Measurements from ENCODE around the gene KIAA0930. TPM values are rescaled to one million over a fixed set of nuclear protein-coding genes. Genes with fewer than 3 reads are reported as not detected.

The KIAA0930 gene
- total RNA-seq, 3 donors from 2014 or later (not counting 1 experiment from before 2014, with no cell fraction given), result 32.6 to 39.1 (median 38.4) TPM

- Histone ChIP-seq H3K4me1 (ENCODE audit: control insufficient read depth, insufficient read depth, low read length) (peaks cover 15% of the 10 kb centered on the region), H3K27ac (ENCODE audit: low read length) (no peak overlapping the region), H3K9me3 (ENCODE audit: control insufficient read depth, insufficient read depth, low read length) (no peaks in the 10 kb centered on the region), H3K36me3 (ENCODE audit: control insufficient read depth, insufficient read depth, low read length) (peaks cover 62% of the 10 kb centered on the region), H3K27me3 (ENCODE audit: control insufficient read depth, insufficient read depth, low read length) (no peaks in the 10 kb centered on the region), H3K4me3 (ENCODE audit: low read length) (no peak overlapping the region)
- 65% methylated on average over 18 of the region's 19 CpGs for WGBS (ENCODE audit: insufficient coverage)
- Mint-ChIP-seq H3K4me3 (peak overlapping the region; percentile 7), H3K36me3 (peaks cover 9% of the 10 kb centered on the region), H3K27me3 (ENCODE audit: low read depth in 2 of 2) (no peaks in the 10 kb centered on the region), H3K27ac (peak overlapping the region; percentile 65 to 67), H3K4me1 (peaks cover 39 to 56% of the 10 kb centered on the region in 2 donors), H3K9me3 (no peaks in the 10 kb centered on the region)
- ATAC-seq (peak in 1 of 3 donors; percentile 69), DNase-seq (peak in 1 of 2 donors; percentile 61)
- intact Hi-C loops (cut with micrococcal nuclease), result loop anchor here (10.0 kb wide), 1 partner anchor 65 kb away; no protein-coding TSS in a partner anchor
- no peak for TF ChIP-seq CTCF (IDR thresholded peaks at IDR 0.05)
These were observed 70.9 kb downstream of the KIAA0930 start for GRCh38 chr22:45169591-45170466.

GRCh38 chr22:45166932-45167331, 73.8 kb downstream of the KIAA0930 start:
- no peak for ATAC-seq
- Histone ChIP-seq H3K4me3 (ENCODE audit: low read length) (no peak overlapping the region), H3K27ac (ENCODE audit: low read length) (no peak overlapping the region), H3K27me3 (ENCODE audit: control insufficient read depth, insufficient read depth, low read length) (no peaks in the 10 kb centered on the region), H3K4me1 (ENCODE audit: control insufficient read depth, insufficient read depth, low read length) (peaks cover 27% of the 10 kb centered on the region), H3K9me3 (ENCODE audit: control insufficient read depth, insufficient read depth, low read length) (no peaks in the 10 kb centered on the region), H3K36me3 (ENCODE audit: control insufficient read depth, insufficient read depth, low read length) (peaks cover 36% of the 10 kb centered on the region)
- H3K36me3 Mint-ChIP-seq, result peaks cover 9% of the 10 kb centered on the region
- no peaks in the 10 kb centered on the region for H3K9me3 Mint-ChIP-seq
- TF ChIP-seq CTCF (IDR thresholded peaks at IDR 0.05), result no peak
- peak overlapping the region; percentile 11 to 44 for H3K27ac Mint-ChIP-seq
- no peak for DNase-seq
- WGBS (ENCODE audit: insufficient coverage), result 80% methylated on average over 3 of the region's 5 CpGs
- intact Hi-C loops (cut with micrococcal nuclease), result loop anchor here (10.0 kb wide), 1 partner anchor 68 kb away; no protein-coding TSS in a partner anchor
- no peak overlapping the region for H3K4me3 Mint-ChIP-seq
- peaks cover 49 to 60% of the 10 kb centered on the region in 2 donors for H3K4me1 Mint-ChIP-seq
- H3K27me3 Mint-ChIP-seq (ENCODE audit: low read depth in 2 of 2), result no peaks in the 10 kb centered on the region

- peak overlapping the region; percentile 50 for H3K27ac ChIP-seq (ENCODE audit: low read length)
- Mint-ChIP-seq H3K27ac (peak overlapping the region; percentile 87 to 91), H3K36me3 (no peaks in the 10 kb centered on the region), H3K4me1 (peaks cover 48 to 51% of the 10 kb centered on the region in 2 donors), H3K9me3 (no peaks in the 10 kb centered on the region), H3K4me3 (peak overlapping the region; percentile 96), H3K27me3 (ENCODE audit: low read depth in 2 of 2) (no peaks in the 10 kb centered on the region)
- under 1% methylated on average over 58 of the region's 59 CpGs for WGBS (ENCODE audit: insufficient coverage)
- DNase-seq, result peak; percentile 26 to 44
- TF ChIP-seq CTCF (IDR thresholded peaks at IDR 0.05), result peak; percentile 11
- intact Hi-C loops (cut with micrococcal nuclease), result loop anchor here (10.0 kb wide), 1 partner anchor 70 kb away; no protein-coding TSS in a partner anchor
- H3K4me3 ChIP-seq (ENCODE audit: low read length), result peak overlapping the region; percentile 73
- H3K27me3 ChIP-seq (ENCODE audit: control insufficient read depth, insufficient read depth, low read length), result no peaks in the 10 kb centered on the region
- H3K9me3 ChIP-seq (ENCODE audit: control insufficient read depth, insufficient read depth, low read length), result no peaks in the 10 kb centered on the region
- peaks cover 20% of the 10 kb centered on the region for H3K4me1 ChIP-seq (ENCODE audit: control insufficient read depth, insufficient read depth, low read length)
- peak; percentile 22 to 34 (median 24) for ATAC-seq
- peaks cover 12% of the 10 kb centered on the region for H3K36me3 ChIP-seq (ENCODE audit: control insufficient read depth, insufficient read depth, low read length)
These were observed 76.2 kb downstream of the KIAA0930 start for GRCh38 chr22:45164270-45165088.

Measured in natural killer cell (primary cell).